HG03097 (cell line): Measurements from ENCODE around the gene SLC16A3.

Source experiments
- ATAC-seq: cut with Tn5 transposase; IDR thresholded peaks from one replicate; pipeline ENCODE4 v1.9.1; 2021; ENCODE audit not compliant: unreplicated experiment, low FRiP score

Gene SLC16A3

GRCh38 chr17:82221341-82221902, 7.4 kb upstream of the SLC16A3 start:
- ATAC-seq: no peak

- no peak for ATAC-seq
Observed at GRCh38 chr17:82222816-82223215, 6.0 kb upstream of the SLC16A3 start.

GRCh38 chr17:82223517-82223916, 5.3 kb upstream of the SLC16A3 start:
- ATAC-seq: no peak

GRCh38 chr17:82224666-82225065, 4.2 kb upstream of the SLC16A3 start:
- no peak for ATAC-seq

GRCh38 chr17:82225368-82226029, 3.3 kb upstream of the SLC16A3 start:
- no peak for ATAC-seq

GRCh38 chr17:82226146-82226808, 2.6 kb upstream of the SLC16A3 start:
- ATAC-seq: no peak

GRCh38 chr17:82226809-82227628, 1.8 kb upstream of the SLC16A3 start:
- no peak for ATAC-seq

GRCh38 chr17:82227629-82228277, 1.1 kb upstream of the SLC16A3 start:
- ATAC-seq: no peak

GRCh38 chr17:82228278-82228841, 482 bp upstream of the SLC16A3 start:
- ATAC-seq: peak; percentile 30

GRCh38 chr17:82229698-82230608, 1.1 kb downstream of the SLC16A3 start:
- no peak for ATAC-seq

- peak; percentile 20 for ATAC-seq
Observed at GRCh38 chr17:82230609-82231311, 1.9 kb downstream of the SLC16A3 start.

GRCh38 chr17:82231312-82231561, 2.4 kb downstream of the SLC16A3 start:
- no peak for ATAC-seq

- ATAC-seq: no peak
Observed at GRCh38 chr17:82231562-82232321, 2.9 kb downstream of the SLC16A3 start.

- ATAC-seq: no peak
Observed at GRCh38 chr17:82232322-82232820, 3.5 kb downstream of the SLC16A3 start.

- no peak for ATAC-seq
Observed at GRCh38 chr17:82232876-82233785, 4.3 kb downstream of the SLC16A3 start.

GRCh38 chr17:82234211-82235055, 5.6 kb downstream of the SLC16A3 start:
- ATAC-seq: no peak
